HL-60 (cell line): ENCODE results near the gene NEUROD2.

ENCODE experiments used
- GABPA ChIP-seq: IDR thresholded peaks from 2 replicates; pipeline ENCODE4 v1.6.1; 2012; ENCODE audit warnings: low read depth
- POLR2AphosphoS5 ChIP-seq: IDR thresholded peaks from 2 replicates; pipeline ENCODE4 v1.6.1; 2012; ENCODE audit warnings: low read depth
- SPI1 ChIP-seq: IDR thresholded peaks from 2 replicates; pipeline ENCODE4 v1.6.1; 2012; ENCODE audit warnings: low read depth, mild to moderate bottlenecking, borderline replicate concordance
- TF ChIP-seq, protein P1 (sequence below): IDR thresholded peaks from 2 replicates; pipeline ENCODE4 v1.6.1; 2012; ENCODE audit warnings: low read depth; ENCODE audit not compliant: insufficient replicate concordance
- TF ChIP-seq, protein P2 (sequence below): IDR thresholded peaks from one replicate; pipeline ENCODE4 v1.5.1; 2011; ENCODE audit warnings: low read length, control low read depth, inconsistent platforms; ENCODE audit not compliant: insufficient read depth

DNA sequence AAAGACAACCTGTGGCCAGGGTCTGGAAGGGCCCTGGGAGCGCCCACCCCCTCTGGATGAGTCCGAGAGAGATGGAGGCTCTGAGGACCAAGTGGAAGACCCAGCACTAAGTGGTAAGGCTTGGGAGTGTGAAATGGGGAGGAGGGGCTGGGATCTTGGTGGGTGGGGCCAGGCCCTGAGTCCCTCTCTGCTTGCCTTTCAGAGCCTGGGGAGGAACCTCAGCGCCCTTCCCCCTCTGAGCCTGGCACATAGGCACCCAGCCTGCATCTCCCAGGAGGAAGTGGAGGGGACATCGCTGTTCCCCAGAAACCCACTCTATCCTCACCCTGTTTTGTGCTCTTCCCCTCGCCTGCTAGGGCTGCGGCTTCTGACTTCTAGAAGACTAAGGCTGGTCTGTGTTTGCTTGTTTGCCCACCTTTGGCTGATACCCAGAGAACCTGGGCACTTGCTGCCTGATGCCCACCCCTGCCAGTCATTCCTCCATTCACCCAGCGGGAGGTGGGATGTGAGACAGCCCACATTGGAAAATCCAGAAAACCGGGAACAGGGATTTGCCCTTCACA lies 28.0 kb upstream of the NEUROD2 start:
- TF ChIP-seq, protein P1, sequence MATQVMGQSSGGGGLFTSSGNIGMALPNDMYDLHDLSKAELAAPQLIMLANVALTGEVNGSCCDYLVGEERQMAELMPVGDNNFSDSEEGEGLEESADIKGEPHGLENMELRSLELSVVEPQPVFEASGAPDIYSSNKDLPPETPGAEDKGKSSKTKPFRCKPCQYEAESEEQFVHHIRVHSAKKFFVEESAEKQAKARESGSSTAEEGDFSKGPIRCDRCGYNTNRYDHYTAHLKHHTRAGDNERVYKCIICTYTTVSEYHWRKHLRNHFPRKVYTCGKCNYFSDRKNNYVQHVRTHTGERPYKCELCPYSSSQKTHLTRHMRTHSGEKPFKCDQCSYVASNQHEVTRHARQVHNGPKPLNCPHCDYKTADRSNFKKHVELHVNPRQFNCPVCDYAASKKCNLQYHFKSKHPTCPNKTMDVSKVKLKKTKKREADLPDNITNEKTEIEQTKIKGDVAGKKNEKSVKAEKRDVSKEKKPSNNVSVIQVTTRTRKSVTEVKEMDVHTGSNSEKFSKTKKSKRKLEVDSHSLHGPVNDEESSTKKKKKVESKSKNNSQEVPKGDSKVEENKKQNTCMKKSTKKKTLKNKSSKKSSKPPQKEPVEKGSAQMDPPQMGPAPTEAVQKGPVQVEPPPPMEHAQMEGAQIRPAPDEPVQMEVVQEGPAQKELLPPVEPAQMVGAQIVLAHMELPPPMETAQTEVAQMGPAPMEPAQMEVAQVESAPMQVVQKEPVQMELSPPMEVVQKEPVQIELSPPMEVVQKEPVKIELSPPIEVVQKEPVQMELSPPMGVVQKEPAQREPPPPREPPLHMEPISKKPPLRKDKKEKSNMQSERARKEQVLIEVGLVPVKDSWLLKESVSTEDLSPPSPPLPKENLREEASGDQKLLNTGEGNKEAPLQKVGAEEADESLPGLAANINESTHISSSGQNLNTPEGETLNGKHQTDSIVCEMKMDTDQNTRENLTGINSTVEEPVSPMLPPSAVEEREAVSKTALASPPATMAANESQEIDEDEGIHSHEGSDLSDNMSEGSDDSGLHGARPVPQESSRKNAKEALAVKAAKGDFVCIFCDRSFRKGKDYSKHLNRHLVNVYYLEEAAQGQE = no peak
- no peak for TF ChIP-seq POLR2AphosphoS5
- TF ChIP-seq, protein P2, sequence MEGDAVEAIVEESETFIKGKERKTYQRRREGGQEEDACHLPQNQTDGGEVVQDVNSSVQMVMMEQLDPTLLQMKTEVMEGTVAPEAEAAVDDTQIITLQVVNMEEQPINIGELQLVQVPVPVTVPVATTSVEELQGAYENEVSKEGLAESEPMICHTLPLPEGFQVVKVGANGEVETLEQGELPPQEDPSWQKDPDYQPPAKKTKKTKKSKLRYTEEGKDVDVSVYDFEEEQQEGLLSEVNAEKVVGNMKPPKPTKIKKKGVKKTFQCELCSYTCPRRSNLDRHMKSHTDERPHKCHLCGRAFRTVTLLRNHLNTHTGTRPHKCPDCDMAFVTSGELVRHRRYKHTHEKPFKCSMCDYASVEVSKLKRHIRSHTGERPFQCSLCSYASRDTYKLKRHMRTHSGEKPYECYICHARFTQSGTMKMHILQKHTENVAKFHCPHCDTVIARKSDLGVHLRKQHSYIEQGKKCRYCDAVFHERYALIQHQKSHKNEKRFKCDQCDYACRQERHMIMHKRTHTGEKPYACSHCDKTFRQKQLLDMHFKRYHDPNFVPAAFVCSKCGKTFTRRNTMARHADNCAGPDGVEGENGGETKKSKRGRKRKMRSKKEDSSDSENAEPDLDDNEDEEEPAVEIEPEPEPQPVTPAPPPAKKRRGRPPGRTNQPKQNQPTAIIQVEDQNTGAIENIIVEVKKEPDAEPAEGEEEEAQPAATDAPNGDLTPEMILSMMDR = no peak
- no peak for TF ChIP-seq GABPA
- peak; percentile 61; the same call in 1 of the 2 replicates for TF ChIP-seq SPI1
